Fibroblast of skin of back (primary cell): ENCODE results near the gene PCDHB11.
"Not testable (repeated sequence)": the region's sequence is repeated elsewhere in the genome, so short reads cannot be mapped to it uniquely, and the experiment has no call there.

ENCODE experiments used
- DNase-seq: peaks from one replicate; pipeline ENCODE4 v3.0.0-alpha.2; 2013

The PCDHB11 gene

GRCh38 chr5:141241496-141241895, 42.1 kb downstream of the PCDHB11 start:
- no peak for DNase-seq

DNA sequence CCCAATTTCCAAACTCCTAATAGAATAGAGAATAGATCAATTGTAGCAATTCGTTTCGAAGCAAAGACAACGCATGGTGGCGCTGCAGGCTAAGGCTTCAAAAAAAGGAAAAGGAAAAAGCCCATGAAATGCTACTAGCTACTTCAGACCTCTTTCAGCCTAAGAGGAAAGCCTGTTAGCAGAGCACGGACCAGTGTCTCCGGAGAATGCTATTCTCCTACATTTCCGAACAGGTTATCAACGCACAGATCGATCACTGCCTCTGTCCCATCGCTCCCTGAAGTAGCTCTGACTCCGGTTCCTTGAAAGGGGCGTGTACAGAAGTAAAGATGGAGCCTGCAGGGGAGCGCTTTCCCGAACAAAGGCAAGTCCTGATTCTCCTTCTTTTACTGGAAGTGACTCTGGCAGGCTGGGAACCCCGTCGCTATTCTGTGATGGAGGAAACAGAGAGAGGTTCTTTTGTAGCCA, 45.9 kb downstream of the PCDHB11 start, which contains the start of gene PCDHB15:
PCDHB15 (plus strand) TSS at position 146 of the 468 bp plus-strand sequence; CDS start at position 330, 184 bp downstream.
- peak; percentile 7 for DNase-seq

DNA sequence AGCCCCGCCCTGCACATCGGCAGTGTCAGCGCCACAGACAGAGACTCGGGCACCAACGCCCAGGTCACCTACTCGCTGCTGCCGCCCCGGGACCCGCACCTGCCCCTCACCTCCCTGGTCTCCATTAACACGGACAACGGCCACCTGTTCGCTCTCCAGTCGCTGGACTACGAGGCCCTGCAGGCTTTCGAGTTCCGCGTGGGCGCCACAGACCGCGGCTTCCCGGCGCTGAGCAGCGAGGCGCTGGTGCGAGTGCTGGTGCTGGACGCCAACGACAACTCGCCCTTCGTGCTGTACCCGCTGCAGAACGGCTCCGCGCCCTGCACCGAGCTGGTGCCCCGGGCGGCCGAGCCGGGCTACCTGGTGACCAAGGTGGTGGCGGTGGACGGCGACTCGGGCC, 47.5 kb downstream of the PCDHB11 start:
- not testable (repeated sequence) for DNase-seq

- not testable (repeated sequence) for DNase-seq
Measured at GRCh38 chr5:141247434-141247833, 48.0 kb downstream of the PCDHB11 start.

DNA sequence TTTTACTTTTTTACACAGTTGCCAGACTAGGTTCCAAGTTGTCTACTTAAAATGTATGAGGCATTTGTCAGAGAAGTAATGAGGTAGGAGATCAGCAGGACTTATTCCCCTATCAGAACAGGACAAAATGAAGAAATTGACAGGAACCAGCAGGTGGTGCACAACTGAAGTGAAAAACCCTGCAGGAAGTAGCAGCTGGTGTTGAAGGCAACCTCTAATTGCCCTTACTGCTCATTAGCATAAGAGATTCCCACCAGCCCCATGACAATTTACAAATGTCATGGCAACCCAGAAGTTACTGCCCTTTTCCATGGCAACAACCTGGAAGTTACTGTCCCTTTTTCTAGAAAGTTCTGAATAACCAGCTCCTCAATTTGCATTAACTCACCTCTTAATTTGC, 51.1 kb downstream of the PCDHB11 start:
- no peak for DNase-seq
